ENCODE results near the gene ZNF358.

The ZNF358 gene

GRCh38 chr19:7488736-7489353, 27.1 kb upstream of the ZNF358 start, which contains the start of gene PEX11G:
Gene PEX11G (minus strand): TSS chr19:7489035. CDS start chr19:7489010, 25 bp downstream.
- peak within 1 kb of the TSS; percentile 46 for H3K4me3 ChIP-seq (ENCODE audit: low read depth, low read length)

DNA sequence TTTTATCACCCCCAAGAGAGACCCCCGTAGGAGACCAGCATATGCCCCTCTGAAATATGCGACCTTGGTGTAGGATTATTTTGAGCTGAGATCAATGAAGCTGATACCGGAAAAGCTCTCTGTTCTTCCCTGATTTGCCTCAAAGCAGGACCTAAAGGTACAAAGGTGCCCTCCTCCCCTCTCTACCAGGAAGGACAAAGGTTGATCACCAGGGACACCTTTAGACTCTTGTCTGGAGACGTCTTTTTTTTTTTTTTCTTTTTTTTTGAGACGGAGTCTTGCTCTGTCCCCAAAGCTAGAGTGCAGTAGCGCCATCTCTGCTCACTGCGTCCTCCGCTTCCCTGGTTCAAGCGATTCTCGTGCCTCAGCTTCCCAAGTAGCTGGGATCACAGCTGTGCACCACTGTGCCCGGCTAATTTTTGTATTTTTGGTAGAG, 26.3 kb upstream of the ZNF358 start:
- H3K4me3 ChIP-seq (ENCODE audit: low read depth, low read length), result no peak overlapping the region

DNA sequence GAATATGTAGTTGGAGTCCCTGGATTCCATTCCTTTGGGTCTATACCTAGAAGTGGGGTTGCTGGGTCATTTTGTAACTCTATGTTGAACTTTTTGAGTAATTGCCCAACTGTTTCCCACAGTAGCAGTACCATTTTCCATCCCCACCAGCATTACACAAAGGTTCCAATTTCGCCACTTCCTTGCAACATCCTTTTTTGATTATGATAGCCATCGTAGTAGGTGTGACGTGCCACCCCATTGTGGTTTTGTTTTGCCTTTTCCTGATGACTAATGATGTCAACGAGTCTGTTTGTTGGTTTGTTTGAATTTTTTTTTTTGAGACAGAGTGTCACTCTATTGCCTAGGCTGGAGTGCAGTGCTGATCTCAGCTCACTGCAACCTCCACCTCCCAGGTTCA, 23.8 kb upstream of the ZNF358 start:
- no peak overlapping the region for H3K4me3 ChIP-seq (ENCODE audit: low read depth, low read length)

- H3K4me3 ChIP-seq (ENCODE audit: low read depth, low read length), result no peak overlapping the region
Observed at GRCh38 chr19:7492558-7492957, 23.3 kb upstream of the ZNF358 start.

- no peak overlapping the region for H3K4me3 ChIP-seq (ENCODE audit: low read depth, low read length)
Observed at GRCh38 chr19:7494416-7495098, 21.3 kb upstream of the ZNF358 start.

- no peak overlapping the region for H3K4me3 ChIP-seq (ENCODE audit: low read depth, low read length)
Observed at GRCh38 chr19:7497292-7497691, 18.6 kb upstream of the ZNF358 start.

DNA sequence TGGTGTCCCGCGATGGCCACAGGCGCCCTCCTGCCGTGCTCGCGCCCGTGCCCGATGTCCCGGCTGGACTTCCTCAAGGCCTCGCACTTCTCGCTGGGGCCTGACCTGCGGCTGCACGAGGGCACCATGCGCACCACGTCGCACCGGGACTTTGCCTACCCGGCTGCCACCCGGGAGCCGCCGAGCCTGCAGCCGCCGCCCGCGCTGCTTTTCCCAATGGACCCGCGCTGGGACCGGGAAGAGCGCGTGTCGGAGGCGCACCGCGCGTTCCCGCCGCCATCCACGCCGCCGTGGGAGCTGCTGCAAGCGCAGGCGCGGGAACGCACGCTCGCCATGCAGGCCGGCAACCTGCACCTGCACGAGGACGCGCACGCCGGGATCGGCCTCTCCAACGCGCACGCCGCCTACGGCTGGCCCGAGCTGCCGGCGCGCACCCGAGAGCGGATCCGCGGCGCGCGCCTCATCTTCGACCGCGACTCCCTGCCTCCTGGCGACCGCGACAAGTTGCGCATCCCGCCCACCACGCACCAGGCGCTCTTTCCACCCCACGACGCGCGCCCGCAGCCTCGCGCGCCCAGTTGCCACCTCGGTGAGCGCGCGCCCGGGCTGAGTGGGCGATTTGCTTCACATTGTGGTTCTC, 15.0 kb upstream of the ZNF358 start:
- H3K4me3 ChIP-seq (ENCODE audit: low read depth, low read length), result peak overlapping the region; percentile 39

DNA sequence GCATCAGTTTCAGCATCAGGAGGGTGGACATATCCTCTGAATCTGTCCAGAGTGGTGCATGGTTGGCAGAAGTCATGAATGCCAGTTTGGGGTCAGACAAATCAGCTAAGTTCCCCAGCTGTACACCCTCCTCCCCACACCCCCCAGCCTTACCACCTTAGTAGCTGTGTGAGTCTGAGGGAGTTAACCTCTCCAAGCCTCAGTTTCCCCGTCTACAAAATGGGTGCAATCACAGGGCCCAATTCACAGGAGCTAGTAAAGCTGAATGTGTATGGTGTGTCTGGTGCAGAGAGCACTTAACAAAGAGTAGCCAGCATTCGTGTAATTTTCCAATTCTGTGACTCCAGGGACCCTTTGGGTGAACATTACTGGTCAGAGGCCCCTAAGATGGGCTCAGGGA, 13.4 kb upstream of the ZNF358 start:
- no peak overlapping the region for H3K4me3 ChIP-seq (ENCODE audit: low read depth, low read length)

- H3K4me3 ChIP-seq (ENCODE audit: low read depth, low read length), result no peak overlapping the region
Observed at GRCh38 chr19:7504684-7505083, 11.2 kb upstream of the ZNF358 start.

DNA sequence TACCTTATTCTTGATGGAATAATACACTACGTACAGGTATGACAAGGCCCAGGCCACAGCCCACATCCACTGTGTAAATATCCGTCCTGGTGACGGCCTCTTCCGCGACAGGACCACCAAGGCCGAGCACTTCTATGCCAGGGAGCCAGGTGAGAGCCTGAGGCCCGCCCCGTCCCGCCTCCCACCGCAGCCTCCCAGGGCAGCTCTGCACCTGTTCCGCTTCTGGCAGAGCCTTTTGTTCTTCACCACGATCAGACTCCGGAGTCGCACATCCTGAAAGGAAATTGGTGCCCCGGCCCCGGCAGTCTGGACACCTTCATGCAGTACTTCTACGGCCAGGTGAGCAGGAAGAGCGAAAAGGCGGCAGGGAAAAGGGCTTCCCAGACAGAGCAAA, 10.6 kb upstream of the ZNF358 start:
- H3K4me3 ChIP-seq (ENCODE audit: low read depth, low read length), result no peak overlapping the region

- H3K4me3 ChIP-seq (ENCODE audit: low read depth, low read length), result no peak overlapping the region
Observed at GRCh38 chr19:7505682-7506384, 10.1 kb upstream of the ZNF358 start.

DNA sequence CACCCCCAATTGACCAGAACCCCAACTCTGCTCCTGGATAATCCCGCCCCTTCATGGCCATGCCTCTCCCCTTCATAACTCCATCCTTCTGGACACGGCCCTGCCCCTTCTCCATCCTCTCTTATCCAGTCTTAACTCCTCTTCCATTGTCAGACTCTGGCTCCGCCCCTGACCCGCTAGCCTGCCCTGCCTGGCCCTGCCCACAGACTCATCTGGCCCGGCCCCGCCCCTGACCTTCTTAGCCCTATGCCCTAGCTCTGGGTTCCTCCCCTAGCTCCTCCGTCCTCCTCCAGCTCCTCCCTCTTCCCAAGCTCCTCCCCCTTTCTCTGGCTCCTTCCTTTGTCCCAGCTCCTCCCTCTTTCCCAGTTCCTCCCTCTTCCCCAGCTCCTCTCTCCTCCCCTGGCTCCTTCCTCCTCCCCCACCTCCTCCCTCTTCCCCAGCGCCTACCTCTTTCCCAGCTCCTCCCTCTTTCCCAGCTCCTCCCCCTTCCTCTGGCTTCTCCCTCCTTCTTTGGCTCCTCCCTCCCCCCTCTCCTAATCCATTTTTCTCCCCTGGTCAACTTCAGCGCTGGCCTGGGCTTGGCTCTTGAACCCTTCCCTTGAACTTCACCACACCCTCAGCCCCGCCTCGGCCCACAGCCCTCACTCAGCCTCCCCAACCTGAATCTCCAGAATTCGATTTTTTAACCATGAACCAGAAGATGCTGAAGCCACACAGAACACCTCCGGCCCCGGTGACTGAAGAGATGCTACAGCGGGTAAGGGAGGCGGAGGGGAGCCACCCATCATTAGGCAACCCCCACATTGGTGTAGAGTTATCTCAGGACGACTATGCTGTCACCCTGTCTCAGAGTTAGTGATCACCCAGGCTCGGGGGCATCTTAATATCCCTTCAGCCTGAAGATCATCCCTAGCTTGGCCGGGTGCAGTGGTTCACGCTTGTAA, 9.2 kb upstream of the ZNF358 start:
- no peak overlapping the region for H3K4me3 ChIP-seq (ENCODE audit: low read depth, low read length)

- H3K4me3 ChIP-seq (ENCODE audit: low read depth, low read length), result no peak overlapping the region
Observed at GRCh38 chr19:7507884-7508283, 8.0 kb upstream of the ZNF358 start.

DNA sequence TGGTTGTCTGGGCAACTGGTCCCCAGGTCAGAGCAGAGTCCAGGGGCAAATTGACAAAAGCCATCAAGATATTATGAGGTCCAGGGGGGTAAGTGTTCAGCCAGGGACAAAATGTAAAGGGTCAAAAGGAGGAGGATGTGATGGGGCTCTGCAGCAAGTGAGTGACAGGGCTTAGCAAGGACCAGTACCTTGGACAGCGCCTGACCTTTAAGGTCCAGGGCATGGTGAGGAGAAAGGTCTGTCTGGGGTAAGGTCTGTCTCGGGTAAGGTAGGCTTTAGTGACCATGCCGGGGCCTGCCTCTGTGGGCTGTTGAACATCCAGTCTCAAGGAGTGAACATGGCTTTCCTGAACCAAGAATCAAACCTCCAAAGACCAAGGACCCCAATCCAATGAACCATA, 6.3 kb upstream of the ZNF358 start:
- H3K4me3 ChIP-seq (ENCODE audit: low read depth, low read length), result no peak overlapping the region

DNA sequence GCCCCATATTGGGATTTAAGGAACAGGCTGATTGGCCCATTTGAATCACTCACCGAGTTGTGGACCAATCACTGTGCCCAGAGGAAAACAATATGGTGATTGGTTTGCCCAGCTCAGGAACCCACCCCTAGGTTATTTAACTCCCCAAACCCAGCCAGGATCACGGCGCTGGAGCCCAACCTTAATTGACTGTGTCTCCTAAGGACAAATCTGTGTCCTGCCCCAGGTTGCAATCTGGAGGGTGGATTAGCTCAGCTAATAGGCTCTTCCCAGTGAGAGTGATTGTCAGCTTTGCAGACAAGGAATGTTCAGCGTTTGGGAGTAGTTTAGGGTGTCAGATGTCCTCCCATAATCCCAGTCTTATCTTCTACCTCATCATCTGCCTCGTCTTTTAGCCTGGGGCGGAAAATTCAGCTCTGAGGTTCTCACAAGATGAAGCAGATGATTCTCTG, 3.5 kb upstream of the ZNF358 start:
- no peak overlapping the region for H3K4me3 ChIP-seq (ENCODE audit: low read depth, low read length)

GRCh38 chr19:7513809-7514642, 1.9 kb upstream of the ZNF358 start:
- H3K4me3 ChIP-seq (ENCODE audit: low read depth, low read length), result no peak overlapping the region

GRCh38 chr19:7515110-7515644, 726 bp upstream of the ZNF358 start:
- no peak overlapping the region for H3K4me3 ChIP-seq (ENCODE audit: low read depth, low read length)

DNA sequence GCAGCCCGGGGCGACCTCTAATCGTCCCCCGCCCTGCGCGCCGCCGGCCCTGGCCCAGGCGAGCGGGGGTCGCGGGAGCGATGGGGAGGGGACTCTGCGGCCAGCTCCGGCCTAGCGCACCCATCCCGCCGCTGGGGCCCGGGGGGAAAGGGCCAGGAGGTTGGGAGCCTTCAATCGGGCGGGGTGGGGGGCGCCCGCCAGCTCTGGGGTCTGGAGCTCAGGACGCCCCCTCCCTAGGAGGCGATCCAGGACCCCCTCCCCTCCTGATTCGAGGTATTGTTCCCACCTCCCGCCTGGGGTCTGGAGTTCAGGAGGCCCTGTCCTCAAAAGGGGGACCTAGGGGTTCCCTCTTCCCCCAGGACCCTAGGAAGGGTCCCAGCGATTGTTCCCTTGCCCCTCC, 430 bp downstream of the ZNF358 start:
- H3K4me3 ChIP-seq (ENCODE audit: low read depth, low read length), result peak overlapping the region; percentile 67

DNA sequence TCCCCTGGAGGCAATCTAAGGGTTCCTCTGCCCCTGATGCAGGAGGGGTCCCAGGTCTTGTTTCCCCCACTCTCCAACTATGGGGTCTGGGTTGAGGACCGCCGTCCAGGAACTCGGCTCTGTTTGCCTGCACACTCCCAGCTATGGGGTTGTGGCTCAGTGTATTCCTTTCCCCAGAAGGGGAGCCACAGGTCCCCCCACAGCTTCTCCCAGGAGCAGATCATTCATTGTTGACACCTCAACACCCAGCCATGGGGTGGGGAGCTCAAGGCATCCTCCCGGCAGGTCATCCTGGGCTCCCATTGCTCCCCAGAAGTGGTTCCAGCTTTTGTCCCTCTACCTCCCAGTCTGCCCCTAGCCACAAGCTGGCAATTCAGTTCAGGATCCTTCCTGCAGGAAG, 975 bp downstream of the ZNF358 start:
- peak overlapping the region; percentile 67 for H3K4me3 ChIP-seq (ENCODE audit: low read depth, low read length)
